Measurements from ENCODE around the gene FGF9. TPM values are rescaled to one million over a fixed set of nuclear protein-coding genes. Genes with fewer than 3 reads are reported as not detected.
A peak's percentile ranks its signal among the peaks of the same experiment; 100 is the strongest.

The FGF9 gene
- total RNA-seq, 2 experiments from 2014 or later, result 0.19 TPM; not detected in 1

GRCh38 chr13:21661097-21661909 is 9.6 kb upstream of the FGF9 start:
- CTCF ChIA-PET, result interaction anchor here (0.7 to 1.0 kb wide), 3 partner anchors 23 to 1377 kb away, joined by 3 read pairs; no protein-coding TSS in a partner anchor
- H3K4me1 Mint-ChIP-seq, result no peaks in the 10 kb centered on the region
- no peaks in the 10 kb centered on the region for H3K36me3 Mint-ChIP-seq (ENCODE audit: low read depth)
- no peak for DNase-seq
- POLR2A ChIA-PET, result no interaction called here
- peaks cover 4% of the 10 kb centered on the region for H3K9me3 Mint-ChIP-seq (ENCODE audit: low read depth)
- no peak for ATAC-seq
- no peak overlapping the region for H3K4me3 Mint-ChIP-seq
- no peak overlapping the region for H3K27ac Mint-ChIP-seq
- peaks cover 29% of the 10 kb centered on the region for H3K27me3 Mint-ChIP-seq
- intact Hi-C loops (cut with DNase I, micrococcal nuclease), result no loop called here

DNA sequence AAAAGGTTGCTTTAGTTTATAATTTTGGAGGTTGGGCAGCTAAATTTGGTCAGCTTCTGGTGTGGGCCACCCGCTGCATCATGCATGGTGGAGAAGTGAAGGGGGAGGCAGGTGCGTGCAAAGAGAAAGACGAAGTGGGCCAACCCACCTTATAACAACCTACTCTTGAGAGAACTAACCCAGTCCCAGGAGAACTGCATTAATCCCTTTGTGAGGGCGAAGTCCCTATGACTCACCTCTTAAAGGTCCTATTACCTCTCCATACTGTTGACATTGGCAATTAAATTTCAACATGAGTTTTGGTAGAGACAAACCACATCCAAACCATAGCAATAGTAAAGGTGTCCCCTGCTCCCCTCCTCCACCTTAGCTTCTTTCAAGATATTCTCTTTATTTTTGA is 7.7 kb upstream of the FGF9 start:
- intact Hi-C loops (cut with DNase I, micrococcal nuclease), result no loop called here
- ChIA-PET CTCF (no interaction called here), POLR2A (interaction anchor here (0.7 kb wide), 1 partner anchor 64 kb away, joined by 3 read pairs; no protein-coding TSS in a partner anchor)
- H3K27ac Mint-ChIP-seq, result no peak overlapping the region
- peaks cover 4% of the 10 kb centered on the region for H3K9me3 Mint-ChIP-seq (ENCODE audit: low read depth)
- peaks cover 30% of the 10 kb centered on the region for H3K27me3 Mint-ChIP-seq
- H3K4me3 Mint-ChIP-seq, result no peak overlapping the region
- ATAC-seq, result no peak
- DNase-seq, result no peak
- peaks cover under 1% of the 10 kb centered on the region for H3K4me1 Mint-ChIP-seq
- no peaks in the 10 kb centered on the region for H3K36me3 Mint-ChIP-seq (ENCODE audit: low read depth)

- Mint-ChIP-seq H3K4me3 (peak overlapping the region; percentile 74), H3K9me3 (ENCODE audit: low read depth) (no peaks in the 10 kb centered on the region), H3K27ac (no peak overlapping the region), H3K36me3 (ENCODE audit: low read depth) (no peaks in the 10 kb centered on the region), H3K4me1 (peaks cover 37% of the 10 kb centered on the region), H3K27me3 (peaks cover 40% of the 10 kb centered on the region)
- ChIA-PET CTCF (interaction anchor here (1.5 kb wide), 1 partner anchor 12 kb away, joined by 4 read pairs; no protein-coding TSS in a partner anchor), POLR2A (interaction anchor here (0.7 kb wide), 1 partner anchor 138 kb away, joined by 3 read pairs; no protein-coding TSS in a partner anchor)
- intact Hi-C loops (cut with DNase I, micrococcal nuclease), result no loop called here
- ATAC-seq, result no peak
- no peak for DNase-seq
These were observed 2.1 kb upstream of the FGF9 start for GRCh38 chr13:21668732-21669275.

- intact Hi-C loops (cut with DNase I, micrococcal nuclease), result loop anchor here (1.0 to 10.0 kb wide), 8 partner anchors 17 to 1905 kb away; partner anchors contain the start of genes CRYL1 (in 1 of the 2), IL17D (in 1 of the 2), MICU2 (in 1 of the 2) and TNFRSF19 (in 1 of the 2)
- Mint-ChIP-seq H3K27me3 (peaks cover 39% of the 10 kb centered on the region), H3K4me3 (peak overlapping the region; percentile 76), H3K36me3 (ENCODE audit: low read depth) (no peaks in the 10 kb centered on the region), H3K27ac (peak overlapping the region; percentile 53), H3K4me1 (peaks cover 40% of the 10 kb centered on the region), H3K9me3 (ENCODE audit: low read depth) (no peaks in the 10 kb centered on the region)
- ATAC-seq (peak; percentile 8), DNase-seq (peak; percentile 73)
- POLR2A ChIA-PET, result no interaction called here
- CTCF ChIA-PET, result interaction anchor here (0.6 to 2.0 kb wide), 4 partner anchors 11 to 564 kb away, joined by 4 to 5 read pairs (median 4); no protein-coding TSS in a partner anchor
These were observed 629 bp upstream of the FGF9 start for GRCh38 chr13:21670006-21670882.

DNA sequence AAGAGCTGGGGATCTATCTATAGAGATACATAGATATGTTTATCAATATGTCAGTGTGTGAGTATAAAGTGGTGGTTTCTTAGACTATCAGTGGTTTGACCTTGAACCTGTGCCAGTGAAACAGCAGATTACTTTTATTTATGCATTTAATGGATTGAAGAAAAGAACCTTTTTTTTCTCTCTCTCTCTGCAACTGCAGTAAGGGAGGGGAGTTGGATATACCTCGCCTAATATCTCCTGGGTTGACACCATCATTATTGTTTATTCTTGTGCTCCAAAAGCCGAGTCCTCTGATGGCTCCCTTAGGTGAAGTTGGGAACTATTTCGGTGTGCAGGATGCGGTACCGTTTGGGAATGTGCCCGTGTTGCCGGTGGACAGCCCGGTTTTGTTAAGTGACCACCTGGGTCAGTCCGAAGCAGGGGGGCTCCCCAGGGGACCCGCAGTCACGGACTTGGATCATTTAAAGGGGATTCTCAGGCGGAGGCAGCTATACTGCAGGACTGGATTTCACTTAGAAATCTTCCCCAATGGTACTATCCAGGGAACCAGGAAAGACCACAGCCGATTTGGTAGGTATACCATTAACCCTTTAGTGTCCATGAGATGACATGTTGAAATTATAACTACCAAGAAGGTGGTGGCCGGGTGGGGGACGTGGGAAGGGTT is 880 bp downstream of the FGF9 start:
- intact Hi-C loops (cut with DNase I, micrococcal nuclease), result loop anchor here (1.0 to 10.0 kb wide), 9 partner anchors 15 to 1903 kb away; partner anchors contain the start of genes CRYL1 (in 1 of the 2), IL17D (in 1 of the 2), TNFRSF19 (in 1 of the 2) and XPO4 (in 1 of the 2)
- peak overlapping the region; percentile 76 for H3K4me3 Mint-ChIP-seq
- H3K9me3 Mint-ChIP-seq (ENCODE audit: low read depth), result no peaks in the 10 kb centered on the region
- ChIA-PET POLR2A (no interaction called here), CTCF (interaction anchor here (1.0 to 2.0 kb wide), 2 partner anchors 10 to 33 kb away, joined by 3 to 5 read pairs; no protein-coding TSS in a partner anchor)
- H3K27ac Mint-ChIP-seq, result no peak overlapping the region
- no peaks in the 10 kb centered on the region for H3K36me3 Mint-ChIP-seq (ENCODE audit: low read depth)
- DNase-seq (no peak), ATAC-seq (no peak)
- H3K27me3 Mint-ChIP-seq, result peaks cover 49% of the 10 kb centered on the region
- H3K4me1 Mint-ChIP-seq, result peaks cover 45% of the 10 kb centered on the region

DNA sequence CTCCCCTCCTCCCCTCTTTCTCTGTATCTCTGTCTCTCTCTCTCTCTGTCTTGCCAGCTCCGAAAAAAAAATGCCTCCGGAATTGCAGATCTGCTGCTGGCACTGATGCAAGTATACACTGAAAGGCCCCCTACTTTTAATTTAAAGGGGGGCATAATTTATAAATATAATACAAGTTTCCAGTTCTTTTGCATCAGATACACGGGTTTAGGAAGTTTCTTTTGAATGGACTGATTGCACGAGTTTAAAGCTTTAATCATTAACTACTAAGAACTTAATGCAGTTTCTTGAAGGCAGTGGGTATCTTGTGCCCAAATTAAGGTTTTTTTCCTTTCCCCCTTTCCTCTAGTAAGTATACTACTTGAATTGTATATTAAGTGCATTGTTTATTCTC is 1.4 kb downstream of the FGF9 start:
- ATAC-seq, result no peak
- Mint-ChIP-seq H3K27ac (no peak overlapping the region), H3K4me3 (no peak overlapping the region), H3K4me1 (peaks cover 45% of the 10 kb centered on the region), H3K9me3 (ENCODE audit: low read depth) (no peaks in the 10 kb centered on the region), H3K36me3 (ENCODE audit: low read depth) (no peaks in the 10 kb centered on the region), H3K27me3 (peaks cover 51% of the 10 kb centered on the region)
- intact Hi-C loops (cut with DNase I, micrococcal nuclease), result loop anchor here (5.0 to 10.0 kb wide), 6 partner anchors 375 to 1903 kb away; partner anchors contain the start of genes CRYL1 (in 1 of the 2), IL17D (in 1 of the 2), TNFRSF19 (in 1 of the 2) and XPO4 (in 1 of the 2)
- POLR2A ChIA-PET, result no interaction called here
- CTCF ChIA-PET, result interaction anchor here (2.0 kb wide), 1 partner anchor 34 kb away, joined by 5 read pairs; no protein-coding TSS in a partner anchor
- no peak for DNase-seq

DNA sequence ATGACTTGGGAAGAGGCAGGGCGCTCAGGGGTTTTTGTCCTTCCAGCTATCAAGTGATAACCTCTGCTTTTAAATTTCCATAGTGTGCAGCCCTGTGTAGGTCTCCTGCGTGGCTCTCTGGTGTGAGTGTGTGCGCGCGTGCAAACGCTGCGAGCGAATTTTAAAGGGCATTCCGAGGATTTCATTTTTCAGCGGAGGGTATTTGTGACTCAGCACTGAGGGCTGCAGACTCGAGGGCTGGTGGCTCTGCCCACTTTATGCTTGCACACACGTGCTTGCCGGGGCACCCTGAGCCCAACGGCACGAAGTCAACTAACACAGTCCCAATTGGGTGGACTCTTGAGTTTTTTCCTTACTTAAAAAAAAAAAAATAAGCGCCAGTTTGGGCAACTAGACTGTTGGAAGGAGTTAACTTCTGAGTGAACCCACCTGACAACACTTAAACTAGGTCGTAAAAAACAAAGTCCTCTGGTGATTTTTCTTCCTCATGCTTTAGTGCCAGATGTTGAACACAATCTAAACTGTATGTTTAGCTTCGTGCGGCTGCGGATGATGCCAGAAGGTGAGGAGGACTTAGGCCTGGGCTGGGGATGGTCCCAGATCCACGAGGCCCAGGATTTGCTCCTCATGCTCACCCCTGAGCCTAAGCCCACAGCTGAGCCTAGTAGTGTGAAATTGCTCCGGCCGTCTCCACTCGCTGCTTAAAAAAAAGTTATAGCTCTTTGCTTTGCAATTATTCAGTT is 2.1 kb downstream of the FGF9 start:
- peak overlapping the region; percentile 33 for H3K27ac Mint-ChIP-seq
- peaks cover 45% of the 10 kb centered on the region for H3K4me1 Mint-ChIP-seq
- peak overlapping the region; percentile 42 for H3K4me3 Mint-ChIP-seq
- intact Hi-C loops (cut with DNase I, micrococcal nuclease), result loop anchor here (5.0 to 10.0 kb wide), 6 partner anchors 376 to 1902 kb away; partner anchors contain the start of genes CRYL1 (in 1 of the 2), IL17D (in 1 of the 2), TNFRSF19 (in 1 of the 2) and XPO4 (in 1 of the 2)
- ATAC-seq, result no peak
- no peaks in the 10 kb centered on the region for H3K36me3 Mint-ChIP-seq (ENCODE audit: low read depth)
- peaks cover 50% of the 10 kb centered on the region for H3K27me3 Mint-ChIP-seq
- ChIA-PET CTCF (interaction anchor here (0.5 to 0.8 kb wide), 6 partner anchors 9 to 1516 kb away, joined by 3 to 5 read pairs (median 4); no protein-coding TSS in a partner anchor), POLR2A (no interaction called here)
- no peaks in the 10 kb centered on the region for H3K9me3 Mint-ChIP-seq (ENCODE audit: low read depth)
- DNase-seq, result no peak

DNA sequence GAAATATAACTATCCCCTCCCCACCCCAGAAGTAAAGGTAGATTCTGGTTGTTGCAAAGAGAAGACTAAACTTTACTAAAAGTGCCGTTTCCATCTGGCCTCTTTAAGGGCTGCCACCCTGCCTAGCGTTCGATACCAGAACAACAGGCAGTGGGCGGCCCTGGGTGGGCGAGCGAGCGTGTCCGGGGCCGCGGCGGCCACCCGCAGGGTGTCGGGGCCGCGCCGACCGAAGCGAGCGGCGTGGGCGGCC is 2.6 kb downstream of the FGF9 start:
- Mint-ChIP-seq H3K9me3 (ENCODE audit: low read depth) (no peaks in the 10 kb centered on the region), H3K4me1 (peaks cover 42% of the 10 kb centered on the region), H3K36me3 (ENCODE audit: low read depth) (no peaks in the 10 kb centered on the region), H3K27ac (peak overlapping the region; percentile 33), H3K27me3 (peaks cover 45% of the 10 kb centered on the region), H3K4me3 (peak overlapping the region; percentile 42)
- no peak for ATAC-seq
- ChIA-PET POLR2A (no interaction called here), CTCF (interaction anchor here (0.5 to 0.8 kb wide), 6 partner anchors 9 to 1517 kb away, joined by 3 to 5 read pairs (median 4); no protein-coding TSS in a partner anchor)
- intact Hi-C loops (cut with DNase I, micrococcal nuclease), result loop anchor here (5.0 to 10.0 kb wide), 6 partner anchors 376 to 1901 kb away; partner anchors contain the start of genes CRYL1 (in 1 of the 2), IL17D (in 1 of the 2), TNFRSF19 (in 1 of the 2) and XPO4 (in 1 of the 2)
- peak; percentile 58 for DNase-seq

DNA sequence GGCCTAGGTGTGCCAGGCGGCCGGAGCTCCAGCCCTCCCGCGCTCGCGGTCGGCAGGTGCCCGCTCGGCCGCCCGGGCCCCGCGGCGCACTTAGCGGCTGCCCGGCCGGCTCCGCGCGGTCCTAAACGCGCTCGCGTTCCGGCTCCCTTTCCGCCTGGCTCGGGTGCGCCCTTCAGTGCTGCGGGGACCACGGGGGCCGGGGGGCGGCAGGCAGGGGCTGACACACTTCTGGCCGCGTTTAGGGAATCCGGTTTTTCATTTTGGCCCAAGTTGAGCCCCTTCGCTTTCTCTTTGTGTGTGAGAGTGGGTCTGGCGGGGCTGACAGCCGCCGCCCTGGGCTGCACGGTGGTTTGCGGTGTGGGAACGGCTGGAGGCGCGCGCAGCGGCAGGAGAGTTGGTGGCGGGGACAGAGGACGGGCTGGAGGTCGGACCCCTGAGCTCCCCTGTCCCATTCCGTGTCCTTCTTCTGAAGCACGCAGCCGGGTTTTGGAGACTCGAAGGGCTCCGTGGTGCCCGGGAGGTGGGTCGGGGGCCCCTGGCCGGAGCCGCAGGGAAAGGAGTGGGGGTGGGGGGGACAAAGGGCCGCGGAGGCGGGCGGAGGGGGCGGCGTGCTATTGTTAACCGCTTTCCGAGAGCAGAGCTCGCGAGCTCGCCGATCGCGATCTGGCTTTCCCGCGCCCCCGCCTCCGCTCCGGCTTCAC is 3.1 kb downstream of the FGF9 start:
- DNase-seq (peak; percentile 65), ATAC-seq (no peak)
- Mint-ChIP-seq H3K9me3 (ENCODE audit: low read depth) (no peaks in the 10 kb centered on the region), H3K4me1 (peaks cover 38% of the 10 kb centered on the region), H3K4me3 (peak overlapping the region; percentile 70), H3K27me3 (peaks cover 40% of the 10 kb centered on the region), H3K27ac (no peak overlapping the region), H3K36me3 (ENCODE audit: low read depth) (no peaks in the 10 kb centered on the region)
- POLR2A ChIA-PET, result no interaction called here
- intact Hi-C loops (cut with DNase I, micrococcal nuclease), result loop anchor here (5.0 to 10.0 kb wide), 6 partner anchors 377 to 1901 kb away; partner anchors contain the start of genes CRYL1 (in 1 of the 2), IL17D (in 1 of the 2), TNFRSF19 (in 1 of the 2) and XPO4 (in 1 of the 2)
- CTCF ChIA-PET, result interaction anchor here (0.6 to 1.5 kb wide), 5 partner anchors 9 to 1456 kb away, joined by 3 to 4 read pairs (median 4); no protein-coding TSS in a partner anchor

All from activated CD4-positive, alpha-beta T cell treated with anti-CD3 and anti-CD28 coated beads for 36 hours (primary cell).